NCI-H82 treated with DMSO at 0.1 percent for 48 hours (cell line): ENCODE measurements around the gene KCTD7.
A peak's percentile ranks its signal among the peaks of the same experiment; 100 is the strongest.
"Not testable (repeated sequence)": the region's sequence is repeated elsewhere in the genome, so short reads cannot be mapped to it uniquely, and the experiment has no call there.

Experiments used
- DNase-seq: peaks from one replicate; lab custom pipeline; 2025; ENCODE audit not compliant: unreplicated experiment; lab: John Stamatoyannopoulos, UW

The KCTD7 gene

GRCh38 chr7:66615699-66616098, 13.0 kb upstream of the KCTD7 start:
- DNase-seq = no peak

- DNase-seq = no peak
Measured at GRCh38 chr7:66617295-66617694, 11.4 kb upstream of the KCTD7 start.

DNA sequence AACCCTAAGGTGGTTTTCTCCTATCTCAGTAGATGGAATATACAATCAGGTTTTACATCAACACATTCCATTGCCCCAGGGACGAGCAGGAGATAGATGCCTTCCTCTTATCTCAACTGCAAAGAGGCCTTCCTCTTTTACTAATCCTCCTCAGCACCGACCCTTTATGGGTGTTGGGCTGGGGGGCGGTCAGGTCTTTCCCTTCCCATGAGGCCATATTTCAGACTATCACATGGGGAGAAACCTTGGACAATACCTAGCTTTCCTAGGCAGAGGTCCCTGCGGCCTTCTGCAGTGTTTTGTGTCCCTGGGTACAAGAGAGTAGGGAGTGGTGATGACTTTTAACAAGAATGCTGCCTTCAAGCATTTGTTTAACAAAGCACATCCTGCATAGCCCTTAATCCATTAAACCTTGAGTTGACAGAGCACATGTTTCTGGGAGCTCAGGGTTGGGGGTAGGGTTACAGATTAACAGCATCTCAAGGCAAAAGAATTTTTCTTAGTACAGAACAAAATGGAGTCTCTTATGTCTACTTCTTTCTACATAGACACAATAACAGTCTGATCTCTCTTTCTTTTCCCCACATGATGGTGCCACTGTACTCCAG, 9.2 kb upstream of the KCTD7 start:
- DNase-seq = peak; percentile 5

- DNase-seq = no peak
Measured at GRCh38 chr7:66626331-66626934, 2.2 kb upstream of the KCTD7 start.

GRCh38 chr7:66627151-66627681, 1.5 kb upstream of the KCTD7 start:
- no peak for DNase-seq

DNA sequence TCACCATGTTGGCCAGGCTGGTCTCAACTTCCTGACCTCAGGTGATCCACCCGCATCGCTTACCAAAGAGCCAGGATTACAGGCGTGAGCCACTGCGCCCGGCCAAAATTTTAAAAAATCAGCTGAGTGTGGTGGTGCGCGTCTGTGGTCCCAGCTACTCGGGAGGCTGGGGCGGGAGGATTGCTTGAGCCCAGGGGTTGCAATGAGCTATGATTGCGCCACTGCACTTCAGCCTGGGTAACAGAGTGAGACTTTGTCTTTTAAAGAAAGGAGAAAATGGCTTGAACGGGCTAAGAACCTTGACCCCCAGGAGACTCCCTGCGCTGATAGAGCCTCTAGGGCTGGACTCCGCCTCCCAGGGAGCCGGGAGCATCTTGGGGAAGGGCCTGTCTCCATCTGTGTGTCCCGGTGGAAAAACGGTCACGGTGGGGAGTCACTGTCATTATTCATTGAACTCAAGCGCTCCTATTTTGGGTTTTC, 760 bp upstream of the KCTD7 start:
- DNase-seq = no peak

DNA sequence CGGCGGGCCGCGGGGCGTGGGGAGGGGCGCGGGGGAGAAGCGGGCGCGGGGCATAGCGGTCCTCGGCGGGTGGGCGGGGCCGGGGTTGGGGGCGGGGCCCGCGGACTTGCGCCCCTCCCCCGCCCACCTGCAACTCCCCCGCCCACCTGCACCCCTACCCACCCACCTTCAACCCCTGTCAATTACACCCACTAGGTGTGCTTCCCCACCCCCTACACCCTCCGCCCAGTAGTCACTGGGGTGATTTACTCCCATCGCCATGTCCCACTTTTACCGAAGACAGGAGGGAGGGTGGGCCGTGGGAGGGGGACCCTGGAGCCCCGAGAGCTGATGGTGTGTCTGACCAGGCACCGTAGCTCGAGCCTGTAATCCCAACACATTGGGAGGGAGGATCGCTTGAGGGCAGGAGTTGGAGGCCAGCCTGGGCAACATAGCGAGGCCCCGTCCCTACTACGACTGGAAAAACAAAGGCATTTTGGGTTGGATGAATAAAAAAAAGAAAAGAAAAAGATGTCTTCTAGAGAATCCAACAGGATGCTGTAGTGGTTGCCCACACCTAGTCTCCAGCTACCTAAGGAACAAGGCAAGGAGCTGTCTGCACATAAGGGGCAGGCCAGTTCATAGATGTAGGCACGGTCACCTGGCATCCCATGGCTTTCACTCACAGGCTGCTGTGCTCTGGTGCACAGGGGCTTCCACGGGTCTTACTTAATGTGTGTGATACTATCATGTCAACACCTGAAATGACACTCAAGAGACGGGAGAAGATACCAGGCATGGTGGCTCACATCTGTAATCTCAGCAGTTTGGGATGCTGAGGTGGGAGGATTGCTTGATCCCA, 761 bp downstream of the KCTD7 start:
- no peak for DNase-seq

DNA sequence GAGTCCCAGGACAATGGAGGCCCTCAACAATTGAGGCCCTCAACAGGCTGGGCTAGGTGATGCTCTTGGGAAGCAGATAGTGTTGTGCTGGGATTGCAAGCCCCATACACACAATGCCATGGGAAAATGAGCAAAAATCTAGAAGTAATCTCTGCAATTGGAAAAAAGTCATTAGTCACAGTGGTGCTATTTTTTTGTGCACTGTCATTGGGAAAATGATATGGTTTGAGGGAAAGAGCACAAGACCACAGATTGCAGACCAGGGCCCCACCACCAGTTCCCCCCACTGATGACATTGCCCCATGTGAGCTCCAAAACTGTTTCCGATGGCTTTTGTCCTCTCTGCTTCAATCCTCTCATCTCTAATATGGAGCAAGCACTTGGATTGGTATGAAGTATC, 1.9 kb downstream of the KCTD7 start:
- no peak for DNase-seq

DNA sequence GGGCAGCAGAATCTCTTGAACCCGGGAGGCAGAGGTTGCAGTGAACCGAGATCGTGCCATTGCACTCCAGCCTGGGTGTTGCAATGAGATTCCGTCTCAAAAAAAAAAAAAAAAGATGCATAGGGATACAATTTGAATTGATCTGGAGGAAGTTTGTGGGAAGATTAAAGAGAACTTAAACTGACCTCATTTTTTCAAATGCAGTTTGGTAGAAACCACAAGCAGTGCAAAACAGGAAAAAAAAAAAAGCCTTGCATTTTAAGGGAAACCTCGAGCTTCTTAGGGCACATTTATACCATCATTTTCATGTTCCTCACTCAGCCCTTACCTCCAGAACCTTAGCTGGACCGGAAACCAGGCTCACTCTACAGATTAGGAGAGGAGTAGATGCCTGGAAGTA, 2.8 kb downstream of the KCTD7 start:
- no peak for DNase-seq

DNA sequence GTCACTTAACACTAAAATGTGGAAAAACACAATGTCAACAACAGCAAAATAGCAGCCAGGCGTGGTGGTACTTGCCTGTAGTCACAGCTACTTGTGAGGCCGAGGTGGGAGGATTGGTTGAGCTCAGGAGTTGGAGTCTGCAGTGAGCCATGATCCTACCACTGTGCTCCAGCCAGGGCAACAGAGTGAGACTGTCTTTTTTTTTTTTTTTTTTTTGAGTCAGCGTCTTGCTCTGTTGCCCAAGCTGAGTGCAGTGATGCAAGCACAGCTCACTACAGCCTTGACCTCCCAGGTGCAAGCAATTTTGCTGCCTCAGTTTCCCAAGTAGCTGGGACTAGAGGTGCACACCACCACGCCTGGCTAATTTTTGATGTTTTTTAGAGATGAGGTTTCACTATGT, 6.1 kb downstream of the KCTD7 start:
- no peak for DNase-seq

DNA sequence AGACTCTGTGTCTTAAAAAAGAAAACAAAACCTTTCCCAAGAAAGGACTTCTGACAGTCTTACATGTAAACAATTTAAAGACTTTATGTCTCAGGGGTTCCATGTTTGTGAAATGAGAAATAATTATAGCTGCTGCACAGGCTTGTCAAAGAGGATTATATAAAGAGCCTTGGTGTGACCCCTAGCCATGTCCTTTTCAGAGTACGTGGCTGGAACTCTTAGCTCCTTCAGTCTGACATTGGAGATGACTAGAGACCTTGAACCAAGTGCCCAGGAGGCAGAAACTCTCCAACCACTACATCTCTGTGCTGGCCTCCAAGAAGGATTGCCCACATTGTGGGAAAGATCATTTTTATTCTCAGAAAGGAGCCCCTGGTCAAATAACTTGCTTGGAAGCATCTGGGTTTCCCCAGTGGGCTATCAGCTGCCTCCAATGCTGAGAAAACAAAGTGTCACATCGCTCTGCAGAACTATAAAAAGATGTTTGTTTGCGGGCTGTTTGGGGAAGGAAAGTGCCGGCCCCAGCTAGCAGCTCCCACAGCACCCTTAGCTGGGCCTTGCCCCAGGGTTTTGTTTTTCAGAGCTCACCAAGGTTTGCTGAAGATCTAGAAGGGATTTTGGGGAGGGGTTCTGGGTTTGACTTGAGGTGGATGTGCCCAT, 6.8 kb downstream of the KCTD7 start:
- DNase-seq = not testable (repeated sequence)

GRCh38 chr7:66635982-66636546, 7.4 kb downstream of the KCTD7 start:
- DNase-seq = not testable (repeated sequence)

- no peak for DNase-seq
Measured at GRCh38 chr7:66638309-66639099, 9.8 kb downstream of the KCTD7 start.

DNA sequence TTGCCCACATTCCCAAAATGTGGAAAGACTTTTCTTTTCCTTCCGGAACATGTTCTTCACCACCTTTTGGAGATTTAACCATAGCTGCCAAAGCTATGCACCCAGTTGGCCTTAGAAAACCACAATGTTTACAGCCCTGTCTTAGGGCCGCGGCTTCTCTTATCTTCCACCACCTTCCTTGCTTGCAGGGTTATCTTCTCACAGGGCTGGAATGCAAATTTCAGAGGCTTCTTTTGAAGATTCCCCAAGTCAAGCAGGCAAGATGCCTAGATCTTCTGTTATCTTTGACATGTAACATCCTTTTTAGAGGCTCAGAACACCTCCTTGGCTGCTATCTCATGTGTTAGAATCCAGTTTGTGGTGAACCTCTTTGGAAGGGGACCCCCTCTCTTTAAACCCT, 11.1 kb downstream of the KCTD7 start:
- DNase-seq = no peak

DNA sequence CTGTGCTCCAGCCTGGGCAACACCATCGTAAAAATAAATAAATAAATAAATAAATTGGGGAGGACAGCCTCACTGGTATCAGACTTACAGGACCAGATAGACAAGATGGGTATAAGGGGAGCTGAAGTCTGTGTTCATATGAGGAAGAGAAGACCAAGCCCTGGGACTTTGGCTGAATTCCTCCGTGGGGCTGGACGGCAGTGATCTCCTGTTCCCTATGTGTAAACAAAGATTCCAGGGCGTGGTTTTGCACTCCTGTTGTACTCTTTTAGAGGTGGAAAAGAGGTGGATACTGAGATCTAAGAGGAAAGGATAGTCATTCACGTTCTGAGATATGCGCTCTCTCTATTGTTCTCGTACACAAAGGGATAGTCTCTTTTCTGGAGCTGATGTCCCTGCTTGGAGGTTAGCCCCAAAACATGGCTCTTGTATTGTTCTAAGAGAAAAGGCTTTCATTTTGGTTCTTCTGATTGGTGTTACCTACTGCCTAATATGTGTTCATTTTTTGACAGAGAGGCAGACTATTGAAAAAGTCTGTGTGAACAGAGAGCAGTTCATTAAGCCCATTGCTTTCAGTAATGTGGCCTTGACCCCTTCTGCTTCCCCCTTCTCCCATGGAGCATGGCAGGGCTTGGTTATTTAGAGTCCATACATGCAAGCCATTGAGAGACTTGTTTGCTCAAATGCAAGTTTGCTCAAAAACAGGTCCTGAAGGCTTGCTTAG, 12.3 kb downstream of the KCTD7 start:
- DNase-seq = no peak

- DNase-seq = no peak
Measured at GRCh38 chr7:66641526-66641871, 12.8 kb downstream of the KCTD7 start.

GRCh38 chr7:66642186-66642585, 13.5 kb downstream of the KCTD7 start:
- no peak for DNase-seq

DNA sequence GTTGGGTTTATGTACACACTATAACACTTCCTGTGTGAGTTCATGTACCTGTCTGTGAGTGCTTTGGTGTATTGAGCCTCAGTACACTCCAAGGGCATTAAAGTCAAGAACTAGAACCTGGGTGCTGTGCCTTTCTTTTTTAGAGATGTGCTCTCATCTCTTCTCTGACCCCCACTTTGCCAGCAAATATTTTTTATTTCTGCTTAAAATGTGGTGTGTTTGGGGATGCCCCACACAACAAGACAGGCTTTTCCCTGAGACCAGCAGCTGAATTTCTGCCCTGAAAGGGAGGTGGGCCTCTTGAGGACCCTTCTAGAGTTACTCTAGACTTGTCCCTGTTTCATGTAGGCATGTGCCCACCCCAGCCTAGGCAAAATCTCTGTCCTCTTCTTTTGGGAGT, 14.3 kb downstream of the KCTD7 start:
- no peak for DNase-seq

GRCh38 chr7:66643395-66643794, 14.7 kb downstream of the KCTD7 start:
- DNase-seq = no peak

DNA sequence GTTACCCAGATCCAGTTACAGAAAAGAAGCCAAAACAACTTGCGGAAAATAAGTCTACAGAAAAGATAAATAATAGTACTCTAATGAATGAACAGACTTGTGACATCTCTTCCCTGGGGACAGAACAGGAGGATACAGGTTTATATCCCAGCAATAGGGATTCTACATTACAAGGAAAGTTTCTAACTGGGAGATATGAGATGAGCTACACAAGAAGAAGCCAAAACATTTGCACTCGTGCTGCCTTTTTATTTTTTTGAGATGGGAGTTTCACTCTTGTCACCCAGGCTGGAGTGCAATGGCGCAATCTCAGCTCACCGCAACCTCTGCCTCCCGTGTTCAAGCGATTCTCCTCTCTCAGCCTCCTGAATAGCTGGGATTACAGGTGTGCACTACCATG, 22.3 kb downstream of the KCTD7 start:
- DNase-seq = not testable (repeated sequence)
